ENCODE data around the gene SNTB2. TPM values are rescaled to one million over a fixed set of nuclear protein-coding genes. Genes with fewer than 3 reads are reported as not detected.

Gene SNTB2
- total RNA-seq = 10 to 100 TPM; 18.9 to 34.3 TPM

DNA sequence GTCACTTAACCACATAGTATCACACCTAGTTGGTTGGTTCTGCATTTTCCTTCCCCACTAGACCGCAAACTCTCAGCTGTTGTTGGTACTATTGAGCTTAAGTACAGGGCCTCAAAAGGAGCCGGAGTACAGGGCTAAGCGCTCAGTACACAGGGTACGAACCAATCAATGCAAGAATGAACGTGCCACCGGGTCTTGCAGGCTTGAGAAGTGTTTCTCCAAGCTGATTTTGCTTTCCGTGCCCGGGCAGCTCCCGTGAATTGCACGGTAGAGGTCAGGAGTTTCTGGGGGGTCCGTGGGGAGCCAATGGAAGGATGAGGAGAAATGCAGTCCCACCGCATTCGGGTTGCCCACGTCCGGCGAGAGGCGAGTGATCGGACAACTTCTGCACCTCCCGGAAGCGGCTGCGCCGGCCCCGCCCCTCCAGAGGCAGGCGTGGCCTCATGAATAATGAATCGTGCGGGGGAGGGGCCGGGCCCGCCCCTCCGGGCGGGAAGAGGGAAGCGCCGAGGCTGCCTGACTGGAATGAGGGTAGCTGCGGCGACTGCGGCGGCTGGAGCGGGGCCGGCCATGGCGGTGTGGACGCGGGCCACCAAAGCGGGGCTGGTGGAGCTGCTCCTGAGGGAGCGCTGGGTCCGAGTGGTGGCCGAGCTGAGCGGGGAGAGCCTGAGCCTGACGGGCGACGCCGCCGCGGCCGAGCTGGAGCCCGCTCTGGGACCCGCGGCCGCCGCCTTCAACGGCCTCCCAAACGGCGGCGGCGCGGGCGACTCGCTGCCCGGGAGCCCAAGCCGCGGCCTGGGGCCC lies at the start of gene SNTB2:
Gene SNTB2, plus strand, starts transcription at position 523 of the 804 bp plus-strand sequence. Its CDS starts 3 bp downstream, at position 526.

DNA sequence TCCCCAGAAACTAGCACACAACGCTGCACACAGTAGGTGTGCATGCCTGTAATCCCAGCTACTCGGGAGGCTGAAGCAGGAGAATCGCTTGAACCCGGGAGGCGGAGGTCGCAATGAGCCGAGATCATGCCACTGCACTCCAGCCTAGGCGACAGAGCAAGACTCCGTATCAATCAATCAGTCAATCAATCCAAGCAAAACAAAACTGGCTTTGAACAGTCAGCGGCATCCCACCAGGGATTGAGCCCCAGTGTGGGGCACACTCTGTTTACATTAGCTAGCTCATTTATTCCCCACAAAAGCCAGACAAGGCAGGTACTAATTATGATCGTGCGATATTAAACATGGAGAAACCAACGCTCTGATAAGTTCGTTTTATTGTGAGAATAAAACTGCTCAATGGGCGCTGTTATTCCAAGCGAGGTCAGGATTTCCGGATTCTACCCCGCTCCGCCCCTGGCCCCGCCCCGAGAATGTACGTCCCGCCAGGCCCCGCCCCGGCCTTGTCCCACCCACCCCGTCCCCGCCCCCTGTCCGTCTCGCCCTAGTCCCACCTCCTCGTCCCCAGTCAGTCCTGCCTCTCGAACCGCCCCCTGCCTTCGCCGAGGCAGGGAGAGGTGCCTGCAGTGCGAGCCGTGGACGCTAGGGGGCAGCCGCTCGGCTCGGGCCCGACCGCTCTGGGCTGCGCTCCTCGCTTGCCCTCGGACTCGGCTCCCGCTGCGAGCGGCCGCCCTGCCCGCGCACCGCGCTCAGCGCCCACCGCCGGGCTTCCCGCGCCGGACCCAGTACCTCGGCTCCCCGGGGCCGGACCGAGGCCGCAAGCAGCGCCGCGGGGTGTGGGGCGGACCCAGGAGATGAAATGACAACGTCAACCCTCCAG lies 123.9 kb downstream of the SNTB2 start, which contains the start of gene VPS4A:
Gene VPS4A, plus strand, starts transcription at position 698 of the 880 bp plus-strand sequence. Its CDS starts 162 bp downstream, at position 860.

DNA sequence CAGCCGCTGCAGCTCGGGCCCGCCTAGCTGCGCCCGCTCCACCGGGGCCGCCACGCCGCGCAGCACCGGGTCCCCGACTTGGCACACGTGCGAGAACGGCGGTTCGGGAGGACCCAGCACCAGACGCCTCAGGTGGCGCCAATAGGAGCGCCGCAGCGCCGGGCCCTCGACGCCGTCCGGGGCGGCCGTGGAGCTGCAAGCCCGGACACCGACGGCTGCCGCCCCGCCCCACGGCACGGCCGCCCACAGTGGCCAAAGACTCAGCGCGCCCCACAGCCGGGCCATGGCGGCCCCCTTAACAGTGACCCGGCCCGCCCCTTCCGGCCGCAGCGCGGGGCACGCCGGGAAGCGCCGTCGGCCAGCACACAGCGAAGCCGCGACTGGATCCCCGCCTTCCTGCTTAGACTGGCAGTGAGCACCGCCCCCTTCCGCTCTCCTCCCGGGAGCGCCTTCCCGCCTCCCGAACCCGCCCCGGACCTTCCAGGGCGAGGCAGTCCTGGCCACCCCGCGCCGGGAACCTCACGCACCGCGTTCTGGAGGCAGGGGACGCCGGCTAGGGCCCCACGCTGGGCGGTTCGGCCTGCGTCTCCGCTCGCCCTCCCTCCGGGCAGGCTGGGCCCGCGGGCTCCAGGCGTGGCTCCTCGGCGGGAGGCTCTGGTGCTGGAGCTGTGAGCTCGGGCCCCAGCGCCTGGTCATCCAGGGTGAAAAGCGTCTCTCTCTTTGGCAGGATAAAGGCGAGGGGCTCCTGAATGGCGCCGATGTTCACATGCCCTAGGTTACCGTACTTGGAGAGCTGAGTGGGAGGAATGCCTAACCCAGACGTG lies 143.5 kb downstream of the SNTB2 start, which contains the start of gene PDF:
Gene PDF, minus strand, starts transcription at position 303 of the 824 bp plus-strand sequence. Its CDS starts 18 bp downstream, at position 285.

DNA sequence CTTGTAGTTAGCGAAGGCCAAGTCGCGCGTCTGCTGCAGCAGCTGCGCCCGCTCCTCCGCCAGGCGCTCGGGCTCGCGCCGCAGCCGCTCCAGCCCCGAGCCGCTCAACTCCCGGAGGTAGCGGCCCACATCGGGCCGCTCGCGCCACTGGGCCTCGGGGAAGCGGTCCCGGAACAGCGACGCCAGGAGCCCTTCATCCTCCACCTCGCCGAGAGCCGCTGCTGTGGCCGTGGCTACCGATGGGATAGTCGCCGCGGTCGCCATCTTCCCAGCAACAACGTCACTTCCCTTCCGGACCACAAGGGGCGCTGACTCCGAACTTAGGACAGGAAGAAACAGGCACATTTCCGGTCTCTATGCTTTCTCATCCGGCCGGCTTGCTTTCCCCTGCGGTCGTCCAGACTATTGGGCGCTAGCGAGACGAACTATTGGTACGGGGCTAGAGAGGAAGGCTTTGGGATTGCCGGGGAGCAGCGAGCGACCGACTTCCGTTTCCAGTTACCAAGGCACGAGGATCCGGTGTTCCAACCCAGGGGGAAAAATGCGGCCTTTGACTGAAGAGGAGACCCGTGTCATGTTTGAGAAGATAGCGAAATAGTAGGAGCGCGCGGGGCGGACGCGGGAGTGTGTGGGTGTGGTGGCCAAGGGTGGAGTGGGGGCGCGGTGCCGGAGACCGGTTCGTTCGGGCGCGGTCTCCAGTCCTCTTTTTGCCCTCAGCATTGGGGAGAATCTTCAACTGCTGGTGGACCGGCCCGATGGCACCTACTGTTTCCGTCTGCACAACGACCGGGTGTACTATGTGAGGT lies 152.5 kb downstream of the SNTB2 start, which contains the start of the genes COG8 and NIP7:
Gene COG8, minus strand, starts transcription at position 276 of the 806 bp plus-strand sequence. Its CDS starts 12 bp downstream, at position 264.
Gene NIP7, plus strand, starts transcription at position 484 of the 806 bp plus-strand sequence. Its CDS starts 58 bp downstream, at position 542.

DNA sequence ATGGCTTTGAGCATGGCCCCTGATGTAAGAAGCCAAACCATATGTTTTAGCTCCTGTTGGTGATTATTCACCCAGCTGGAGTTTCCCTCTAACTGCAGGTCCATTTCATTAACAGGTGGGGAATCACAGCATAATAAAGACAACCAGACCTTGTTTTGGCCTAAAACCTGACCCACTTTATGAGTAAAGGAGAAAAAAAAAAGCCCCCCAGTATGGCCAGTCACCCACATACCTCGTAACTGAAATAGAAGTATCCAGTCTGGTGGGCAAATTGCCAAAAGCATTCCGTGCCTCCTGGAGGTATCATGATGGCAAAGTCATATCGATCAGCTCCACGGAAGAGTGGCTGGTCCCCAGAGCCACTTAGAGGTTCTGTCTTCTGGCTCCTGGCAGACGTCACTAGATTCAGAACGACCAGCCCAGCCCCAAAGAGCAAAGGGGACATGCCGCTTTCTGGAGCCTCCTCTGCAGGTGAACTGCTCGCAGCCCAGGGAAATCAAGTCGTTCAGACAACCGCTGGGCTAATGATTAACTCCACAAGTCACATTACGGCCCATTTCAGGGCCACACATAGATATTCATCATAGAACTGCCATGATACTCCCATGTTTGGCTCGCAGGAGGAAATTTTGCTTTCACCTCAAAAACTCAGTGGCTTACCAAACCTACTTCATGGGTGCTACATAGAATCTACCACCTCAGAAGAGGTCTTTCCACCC lies 164.5 kb downstream of the SNTB2 start, which contains the start of gene TMED6:
Gene TMED6, minus strand, starts transcription at position 478 of the 719 bp plus-strand sequence. Its CDS starts 33 bp downstream, at position 445.

Small RNA genes within 50 kb of the gene (small RNA-seq; reads per million reads assigned to genes)
- gene RF00019 = 0 reads per million in 2 donors
- 1.3 to 2.7 reads per million in 2 donors for gene RNU6-22P

Other genes starting within 250 kb of the SNTB2 start
- gene HAS3, start 81.5 kb upstream of the SNTB2 start, total RNA-seq = 1 to 10 TPM in 1 of 2 donors, under 1 TPM in 1; 0.67 to 1.0 TPM
- gene CHTF8, start 54.6 kb upstream of the SNTB2 start, total RNA-seq = 10 to 100 TPM; 74.3 to 91.6 TPM
- gene UTP4, start 54.5 kb upstream of the SNTB2 start, total RNA-seq = 10 to 100 TPM; 43.0 to 45.1 TPM
- gene VPS4A, start 124.2 kb downstream of the SNTB2 start, total RNA-seq = 10 to 100 TPM; 45.1 to 49.3 TPM
- 10 to 100 TPM; 15.1 to 20.3 TPM for gene PDF, start 143.4 kb downstream of the SNTB2 start, total RNA-seq
- gene COG8, start 152.4 kb downstream of the SNTB2 start, total RNA-seq = 10 to 100 TPM; 32.0 to 42.3 TPM
- gene NIP7, start 152.6 kb downstream of the SNTB2 start, total RNA-seq = 10 to 100 TPM; 18.2 to 40.0 TPM
- gene TMED6, start 164.6 kb downstream of the SNTB2 start, total RNA-seq = under 1 TPM in 1 of 2 donors, not detected in 1; 0.33 TPM
- gene TERF2, start 198.8 kb downstream of the SNTB2 start, total RNA-seq = 10 to 100 TPM in 1 of 2 donors, 1 to 10 TPM in 1; 10.0 to 17.3 TPM
- 100 to 1,000 TPM in 1 of 2 donors, 10 to 100 TPM in 1; 80.5 to 157 TPM for gene CYB5B, start 237.5 kb downstream of the SNTB2 start, total RNA-seq